Ishikawa (cell line): ENCODE results near the gene LCA5L.

Experiments
- CEBPB ChIP-seq: IDR thresholded peaks from 2 replicates; pipeline ENCODE4 v1.6.1; 2012
- CREB1 ChIP-seq: IDR thresholded peaks from 2 replicates; pipeline ENCODE4 v1.6.1; 2012; ENCODE audit warnings: low read depth
- EGR1 ChIP-seq: IDR thresholded peaks from 2 replicates; pipeline ENCODE4 v1.6.1; 2012
- EP300 ChIP-seq: IDR thresholded peaks from 2 replicates; pipeline ENCODE4 v1.6.1; 2012; ENCODE audit warnings: borderline replicate concordance
- FOXM1 ChIP-seq: IDR thresholded peaks from 2 replicates; pipeline ENCODE4 v1.6.1; 2012; ENCODE audit warnings: low read depth, borderline replicate concordance
- MAX ChIP-seq: IDR thresholded peaks from 2 replicates; pipeline ENCODE4 v1.6.1; 2012
- RAD21 ChIP-seq: IDR thresholded peaks from 2 replicates; pipeline ENCODE4 v1.6.1; 2012; ENCODE audit warnings: low read depth
- TAF1 ChIP-seq: IDR thresholded peaks from 2 replicates; pipeline ENCODE4 v1.6.1; 2012; ENCODE audit warnings: low read depth, mild to moderate bottlenecking
- TCF12 ChIP-seq: IDR thresholded peaks from 2 replicates; pipeline ENCODE4 v1.6.1; 2012; ENCODE audit warnings: low read depth
- TEAD4 ChIP-seq: IDR thresholded peaks from 2 replicates; pipeline ENCODE4 v1.6.1; 2012
- TF ChIP-seq, protein P1 (sequence below): IDR thresholded peaks from 2 replicates; pipeline ENCODE4 v1.6.1; 2012
- TF ChIP-seq, protein P2 (sequence below): IDR thresholded peaks from 2 replicates; pipeline ENCODE4 v1.6.1; 2012; ENCODE audit warnings: low read depth, mild to moderate bottlenecking

DNA sequence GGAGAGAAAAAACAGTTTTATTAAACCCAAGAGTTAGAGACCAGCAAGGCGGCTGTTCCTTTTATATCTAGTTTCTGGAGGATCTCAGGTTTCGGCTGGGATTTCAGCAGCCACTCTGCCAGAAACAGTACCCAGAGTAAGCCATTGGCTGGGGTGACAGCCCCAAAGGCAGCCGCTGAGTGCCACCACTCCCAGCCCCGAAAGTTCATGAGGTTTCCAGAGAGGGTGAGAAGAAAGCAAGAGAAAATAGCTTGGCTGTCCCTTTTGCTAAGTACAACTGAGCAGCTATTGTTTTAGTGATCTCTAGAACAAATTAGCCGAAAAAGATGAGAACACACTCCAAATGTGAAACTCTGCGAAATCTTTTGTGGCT lies 7.4 kb upstream of the LCA5L start:
- TF ChIP-seq FOXM1: no peak
- TF ChIP-seq TCF12: no peak
- TF ChIP-seq EP300: no peak
- TF ChIP-seq, protein P1, sequence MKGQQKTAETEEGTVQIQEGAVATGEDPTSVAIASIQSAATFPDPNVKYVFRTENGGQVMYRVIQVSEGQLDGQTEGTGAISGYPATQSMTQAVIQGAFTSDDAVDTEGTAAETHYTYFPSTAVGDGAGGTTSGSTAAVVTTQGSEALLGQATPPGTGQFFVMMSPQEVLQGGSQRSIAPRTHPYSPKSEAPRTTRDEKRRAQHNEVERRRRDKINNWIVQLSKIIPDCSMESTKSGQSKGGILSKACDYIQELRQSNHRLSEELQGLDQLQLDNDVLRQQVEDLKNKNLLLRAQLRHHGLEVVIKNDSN: no peak
- no peak for TF ChIP-seq MAX
- TF ChIP-seq, protein P2, sequence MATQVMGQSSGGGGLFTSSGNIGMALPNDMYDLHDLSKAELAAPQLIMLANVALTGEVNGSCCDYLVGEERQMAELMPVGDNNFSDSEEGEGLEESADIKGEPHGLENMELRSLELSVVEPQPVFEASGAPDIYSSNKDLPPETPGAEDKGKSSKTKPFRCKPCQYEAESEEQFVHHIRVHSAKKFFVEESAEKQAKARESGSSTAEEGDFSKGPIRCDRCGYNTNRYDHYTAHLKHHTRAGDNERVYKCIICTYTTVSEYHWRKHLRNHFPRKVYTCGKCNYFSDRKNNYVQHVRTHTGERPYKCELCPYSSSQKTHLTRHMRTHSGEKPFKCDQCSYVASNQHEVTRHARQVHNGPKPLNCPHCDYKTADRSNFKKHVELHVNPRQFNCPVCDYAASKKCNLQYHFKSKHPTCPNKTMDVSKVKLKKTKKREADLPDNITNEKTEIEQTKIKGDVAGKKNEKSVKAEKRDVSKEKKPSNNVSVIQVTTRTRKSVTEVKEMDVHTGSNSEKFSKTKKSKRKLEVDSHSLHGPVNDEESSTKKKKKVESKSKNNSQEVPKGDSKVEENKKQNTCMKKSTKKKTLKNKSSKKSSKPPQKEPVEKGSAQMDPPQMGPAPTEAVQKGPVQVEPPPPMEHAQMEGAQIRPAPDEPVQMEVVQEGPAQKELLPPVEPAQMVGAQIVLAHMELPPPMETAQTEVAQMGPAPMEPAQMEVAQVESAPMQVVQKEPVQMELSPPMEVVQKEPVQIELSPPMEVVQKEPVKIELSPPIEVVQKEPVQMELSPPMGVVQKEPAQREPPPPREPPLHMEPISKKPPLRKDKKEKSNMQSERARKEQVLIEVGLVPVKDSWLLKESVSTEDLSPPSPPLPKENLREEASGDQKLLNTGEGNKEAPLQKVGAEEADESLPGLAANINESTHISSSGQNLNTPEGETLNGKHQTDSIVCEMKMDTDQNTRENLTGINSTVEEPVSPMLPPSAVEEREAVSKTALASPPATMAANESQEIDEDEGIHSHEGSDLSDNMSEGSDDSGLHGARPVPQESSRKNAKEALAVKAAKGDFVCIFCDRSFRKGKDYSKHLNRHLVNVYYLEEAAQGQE: no peak
- no peak for TF ChIP-seq CEBPB
- TF ChIP-seq TAF1: no peak
- TF ChIP-seq CREB1: no peak
- no peak for TF ChIP-seq RAD21
- no peak for TF ChIP-seq TEAD4
- no peak for TF ChIP-seq EGR1
